Measurements from ENCODE around the gene WNT3A. TPM values are rescaled to one million over a fixed set of nuclear protein-coding genes. Genes with fewer than 3 reads are reported as not detected.

The WNT3A gene
- total RNA-seq, 2 donors from 2014 or later = not detected

DNA sequence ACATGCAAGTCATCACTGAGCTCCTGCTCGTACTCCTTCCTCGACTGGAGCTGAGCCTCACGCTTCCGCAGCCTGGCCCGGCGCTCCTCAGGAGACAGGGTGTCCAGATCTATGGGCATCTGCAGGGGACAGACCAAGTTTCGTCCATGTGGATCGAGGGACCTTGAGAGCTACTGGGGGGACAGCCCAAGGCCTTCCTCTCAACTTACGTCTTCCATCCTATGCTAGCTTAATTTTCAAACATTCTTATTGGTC lies 99.9 kb downstream of the WNT3A start:
- no peaks in the 10 kb centered on the region for H3K27me3 ChIP-seq (replicated peaks; ENCODE audit: insufficient read depth)
- no peak overlapping the region for H3K27ac ChIP-seq
- H3K4me3 ChIP-seq = no peak overlapping the region
- TF ChIP-seq, protein P1, sequence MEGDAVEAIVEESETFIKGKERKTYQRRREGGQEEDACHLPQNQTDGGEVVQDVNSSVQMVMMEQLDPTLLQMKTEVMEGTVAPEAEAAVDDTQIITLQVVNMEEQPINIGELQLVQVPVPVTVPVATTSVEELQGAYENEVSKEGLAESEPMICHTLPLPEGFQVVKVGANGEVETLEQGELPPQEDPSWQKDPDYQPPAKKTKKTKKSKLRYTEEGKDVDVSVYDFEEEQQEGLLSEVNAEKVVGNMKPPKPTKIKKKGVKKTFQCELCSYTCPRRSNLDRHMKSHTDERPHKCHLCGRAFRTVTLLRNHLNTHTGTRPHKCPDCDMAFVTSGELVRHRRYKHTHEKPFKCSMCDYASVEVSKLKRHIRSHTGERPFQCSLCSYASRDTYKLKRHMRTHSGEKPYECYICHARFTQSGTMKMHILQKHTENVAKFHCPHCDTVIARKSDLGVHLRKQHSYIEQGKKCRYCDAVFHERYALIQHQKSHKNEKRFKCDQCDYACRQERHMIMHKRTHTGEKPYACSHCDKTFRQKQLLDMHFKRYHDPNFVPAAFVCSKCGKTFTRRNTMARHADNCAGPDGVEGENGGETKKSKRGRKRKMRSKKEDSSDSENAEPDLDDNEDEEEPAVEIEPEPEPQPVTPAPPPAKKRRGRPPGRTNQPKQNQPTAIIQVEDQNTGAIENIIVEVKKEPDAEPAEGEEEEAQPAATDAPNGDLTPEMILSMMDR (IDR thresholded peaks at IDR 0.05) = no peak
- no peaks in the 10 kb centered on the region for H3K9me3 ChIP-seq
- no peak for ATAC-seq (ENCODE audit: insufficient number of reproducible peaks, low FRiP score, low read depth)
- peaks cover 17 to 42% of the 10 kb centered on the region in 2 donors for H3K4me1 ChIP-seq (ENCODE audit: control insufficient read depth in 1 of 2, low read depth in 2 of 2)
- no peak for DNase-seq (ENCODE audit: low spot score)
- H3K36me3 ChIP-seq = peaks cover 10% of the 10 kb centered on the region

DNA sequence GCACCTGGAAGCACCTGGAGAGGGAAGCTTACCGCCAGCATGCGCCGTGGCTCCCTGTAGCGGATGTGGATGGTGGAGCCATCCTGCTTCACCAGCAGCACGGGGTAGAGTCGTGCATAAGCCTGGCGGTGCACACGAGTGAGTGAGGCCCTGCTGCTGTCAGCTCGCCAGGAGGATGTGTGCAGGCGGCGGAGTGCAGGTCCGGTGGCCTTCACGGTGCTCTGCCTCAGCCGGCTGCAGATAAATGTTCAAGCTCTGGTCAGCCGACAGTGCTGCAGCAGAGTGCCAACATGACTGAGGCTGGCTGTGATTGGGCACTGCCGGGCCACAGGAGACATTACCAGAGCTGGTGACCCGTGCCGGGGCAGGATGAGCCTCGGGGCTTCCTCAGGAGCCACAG lies 100.8 kb downstream of the WNT3A start:
- Histone ChIP-seq H3K9me3 (no peaks in the 10 kb centered on the region), H3K4me3 (no peak overlapping the region), H3K27me3 (replicated peaks; ENCODE audit: insufficient read depth) (no peaks in the 10 kb centered on the region), H3K27ac (no peak overlapping the region), H3K36me3 (peaks cover 10% of the 10 kb centered on the region), H3K4me1 (ENCODE audit: control insufficient read depth in 1 of 2, low read depth in 2 of 2) (peaks cover 14 to 35% of the 10 kb centered on the region in 2 donors)
- ATAC-seq (ENCODE audit: insufficient number of reproducible peaks, low FRiP score, low read depth) = no peak
- TF ChIP-seq, protein P1 (IDR thresholded peaks at IDR 0.05) = no peak
- no peak for DNase-seq (ENCODE audit: low spot score)

DNA sequence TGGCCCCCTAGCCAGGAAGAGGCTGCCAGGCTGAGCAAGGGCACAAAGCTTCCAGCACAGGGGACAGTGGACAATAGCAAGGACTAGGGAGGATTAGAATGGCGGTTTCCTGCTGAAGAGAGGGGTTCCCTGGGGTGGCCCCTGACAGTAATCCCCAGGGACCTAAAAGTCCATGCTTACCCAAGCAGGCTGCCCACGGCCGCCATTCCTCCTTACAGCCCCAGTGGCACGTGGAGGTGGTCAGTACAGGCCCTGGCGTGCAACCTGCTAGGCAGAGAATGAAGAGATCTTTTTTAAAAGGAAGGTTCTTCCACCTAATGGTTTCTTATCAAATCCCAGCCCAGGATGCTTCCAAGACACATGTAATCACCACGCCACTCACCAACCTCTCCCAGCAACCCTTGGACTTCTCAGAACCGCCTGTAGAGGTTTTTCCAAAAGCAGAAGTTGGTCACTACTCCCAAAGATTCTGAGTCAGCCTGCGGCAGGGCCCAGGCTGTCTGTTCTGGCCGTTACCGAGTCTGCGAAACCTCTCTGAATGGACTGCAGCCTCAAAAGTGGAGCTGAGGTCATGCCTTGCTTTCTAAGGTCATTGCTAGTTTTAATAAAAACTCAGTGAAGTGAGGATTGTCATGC lies 101.4 kb downstream of the WNT3A start:
- H3K9me3 ChIP-seq = no peaks in the 10 kb centered on the region
- peaks cover 14 to 35% of the 10 kb centered on the region in 2 donors for H3K4me1 ChIP-seq (ENCODE audit: control insufficient read depth in 1 of 2, low read depth in 2 of 2)
- H3K27me3 ChIP-seq (replicated peaks; ENCODE audit: insufficient read depth) = no peaks in the 10 kb centered on the region
- TF ChIP-seq, protein P1 (IDR thresholded peaks at IDR 0.05) = no peak
- DNase-seq (ENCODE audit: low spot score) (no peak), ATAC-seq (ENCODE audit: insufficient number of reproducible peaks, low FRiP score, low read depth) (no peak)
- H3K4me3 ChIP-seq = peak overlapping the region; percentile 93
- H3K27ac ChIP-seq = peak overlapping the region; percentile 76 to 90
- peaks cover 10% of the 10 kb centered on the region for H3K36me3 ChIP-seq

DNA sequence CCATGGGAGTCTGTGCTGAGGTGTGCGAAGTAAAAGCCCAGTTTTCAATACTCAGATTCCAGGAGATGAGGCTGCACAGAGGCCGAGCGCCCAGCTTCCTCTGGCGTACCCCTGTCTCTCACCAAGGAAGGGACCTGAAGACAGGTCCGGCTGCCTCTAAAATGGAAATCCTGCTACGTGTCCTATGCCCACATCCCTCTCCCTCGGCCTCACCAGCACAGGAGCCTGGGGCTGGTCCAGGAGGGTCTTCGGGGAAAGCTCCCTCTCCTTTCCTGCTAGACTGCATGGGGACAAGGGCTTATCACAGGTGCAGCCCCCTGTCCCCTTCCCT lies 101.9 kb downstream of the WNT3A start:
- peak overlapping the region; percentile 93 for H3K4me3 ChIP-seq
- ATAC-seq (ENCODE audit: insufficient number of reproducible peaks, low FRiP score, low read depth) (no peak), DNase-seq (ENCODE audit: low spot score) (no peak)
- H3K4me1 ChIP-seq (ENCODE audit: control insufficient read depth in 1 of 2, low read depth in 2 of 2) = peaks cover 12 to 32% of the 10 kb centered on the region in 2 donors
- no peaks in the 10 kb centered on the region for H3K9me3 ChIP-seq
- peaks cover 10% of the 10 kb centered on the region for H3K36me3 ChIP-seq
- H3K27ac ChIP-seq = peak overlapping the region; percentile 76 to 90
- H3K27me3 ChIP-seq (replicated peaks; ENCODE audit: insufficient read depth) = no peaks in the 10 kb centered on the region
- TF ChIP-seq, protein P1 (IDR thresholded peaks at IDR 0.05) = no peak

DNA sequence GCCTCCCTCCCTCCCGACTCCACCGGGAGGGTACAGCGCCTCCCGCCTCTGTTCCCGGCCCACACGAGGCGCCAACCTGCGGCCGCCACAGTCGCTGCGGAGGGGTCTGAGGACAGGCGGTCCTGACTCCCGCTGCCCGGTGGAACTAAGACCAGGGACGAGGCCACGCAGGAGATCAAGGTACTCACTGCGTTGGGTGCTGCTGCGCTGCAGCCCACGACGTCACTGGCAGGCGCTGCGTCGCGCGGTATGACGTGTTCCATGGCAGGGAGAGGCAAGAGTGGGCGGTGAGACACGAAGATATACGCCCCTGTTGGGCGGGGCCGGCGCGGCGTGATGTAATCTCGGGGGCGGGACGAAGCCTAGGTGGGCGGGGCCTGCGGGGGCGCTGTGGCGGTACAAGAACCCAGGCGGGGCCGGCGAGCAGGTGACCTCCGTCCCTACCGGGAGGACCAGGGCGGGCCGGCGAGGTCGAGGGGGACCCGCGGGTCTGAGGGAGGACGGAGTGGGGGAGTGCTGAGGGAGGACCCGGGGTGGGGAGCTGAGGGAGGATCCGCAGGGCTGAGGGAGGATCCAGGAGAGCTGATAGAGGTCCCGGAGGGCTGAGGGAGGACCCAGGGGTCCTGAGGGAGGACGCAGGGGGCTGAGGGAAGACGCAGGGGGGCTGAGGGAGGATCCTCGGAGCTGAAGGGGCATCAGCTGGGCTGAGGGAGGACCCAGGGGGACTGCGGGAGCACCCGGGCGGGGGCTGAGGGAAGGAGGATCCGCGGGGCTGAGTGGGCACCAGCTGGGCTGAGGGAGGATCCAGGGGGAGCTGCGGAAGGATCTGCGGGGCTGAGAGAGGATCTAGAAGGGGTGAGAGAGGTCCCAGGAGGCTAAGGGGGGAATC lies 102.5 kb downstream of the WNT3A start, which contains the start of gene MRPL55:
MRPL55 (minus strand) TSS at position 227 of the 889 bp plus-strand sequence. CDS start 1,039 bp downstream, outside the sequence.
- ATAC-seq (ENCODE audit: insufficient number of reproducible peaks, low FRiP score, low read depth) (peak; percentile 98), DNase-seq (ENCODE audit: low spot score) (peak; percentile 92)
- Histone ChIP-seq H3K27ac (peak within 1 kb of the TSS; percentile 76 to 90), H3K4me1 (ENCODE audit: control insufficient read depth in 1 of 2, low read depth in 2 of 2) (peaks cover 10 to 26% of the 10 kb centered on the region in 2 donors), H3K9me3 (no peaks in the 10 kb centered on the region), H3K27me3 (replicated peaks; ENCODE audit: insufficient read depth) (no peaks in the 10 kb centered on the region), H3K4me3 (peak within 1 kb of the TSS; percentile 93), H3K36me3 (peaks cover 10% of the 10 kb centered on the region)
- TF ChIP-seq, protein P1 (IDR thresholded peaks at IDR 0.05) = no peak
